ENCODE results near the gene MYD88. TPM values are rescaled to one million over a fixed set of nuclear protein-coding genes. Genes with fewer than 3 reads are reported as not detected.

The MYD88 gene
- total RNA-seq, 1 experiment from 2014 or later = 32.7 TPM

GRCh38 chr3:38108649-38109579 lies 29.5 kb upstream of the MYD88 start:
- intact Hi-C loops (cut with micrococcal nuclease; ENCODE audit: unreplicated experiment) (no loop called here), in situ Hi-C loops (cut with HindIII; ENCODE audit: low pct_unique_long_range_greater_than_20kb, low sequenced_read_pairs) (no loop called here)
- ATAC-seq (no peak), DNase-seq (ENCODE audit: low read depth, low spot score) (no peak)
- no TSS peak for BruUV-seq (replicated peaks)
- Histone ChIP-seq H3K4me3 (ENCODE audit: low read depth in 2 of 2, low read length in 2 of 2) (no peak overlapping the region), H3K4me1 (ENCODE audit: control insufficient read depth, insufficient read depth, low read length) (no peaks in the 10 kb centered on the region), H3K27ac (ENCODE audit: low read length) (no peak overlapping the region), H3K9me3 (ENCODE audit: control insufficient read depth, insufficient read depth, low read depth, low read length) (no peaks in the 10 kb centered on the region; the same call in 1 of the 2 replicates), H3K27me3 (ENCODE audit: control insufficient read depth, insufficient read depth, low read length) (peaks cover 3% of the 10 kb centered on the region; the same call in 1 of the 2 replicates), H3K36me3 (ENCODE audit: control insufficient read depth, insufficient read depth, low read length) (no peaks in the 10 kb centered on the region)
- no peak for TF ChIP-seq CTCF (IDR thresholded peaks at IDR 0.05)
- no peak for TF ChIP-seq TCF7L2 (IDR thresholded peaks at IDR 0.05; ENCODE audit: low read depth, low read length)
- TF ChIP-seq POLR2AphosphoS5 (IDR thresholded peaks at IDR 0.05; ENCODE audit: low read depth, low read length) = no peak
- TF ChIP-seq REST (IDR thresholded peaks at IDR 0.05; ENCODE audit: insufficient read depth in 1 of 2, low read depth in 2 of 2, low read length in 1 of 2) = no peak
- TF ChIP-seq SIN3A (IDR thresholded peaks at IDR 0.05; ENCODE audit: borderline replicate concordance, insufficient read depth, low read depth, low read length) = no peak
- ChIA-PET CTCF (no interaction called here), POLR2A (no interaction called here)

GRCh38 chr3:38109580-38110313 lies 28.7 kb upstream of the MYD88 start:
- ATAC-seq (no peak), DNase-seq (ENCODE audit: low read depth, low spot score) (no peak)
- TF ChIP-seq POLR2AphosphoS5 (IDR thresholded peaks at IDR 0.05; ENCODE audit: low read depth, low read length) = no peak
- Histone ChIP-seq H3K4me1 (ENCODE audit: control insufficient read depth, insufficient read depth, low read length) (no peaks in the 10 kb centered on the region), H3K27ac (ENCODE audit: low read length) (no peak overlapping the region), H3K36me3 (ENCODE audit: control insufficient read depth, insufficient read depth, low read length) (no peaks in the 10 kb centered on the region), H3K27me3 (ENCODE audit: control insufficient read depth, insufficient read depth, low read length) (no peaks in the 10 kb centered on the region), H3K9me3 (ENCODE audit: control insufficient read depth, insufficient read depth, low read depth, low read length) (no peaks in the 10 kb centered on the region; the same call in 1 of the 2 replicates), H3K4me3 (ENCODE audit: low read depth in 2 of 2, low read length in 2 of 2) (no peak overlapping the region)
- POLR2A ChIA-PET = no interaction called here
- no TSS peak for BruUV-seq (replicated peaks)
- in situ Hi-C loops (cut with HindIII; ENCODE audit: low pct_unique_long_range_greater_than_20kb, low sequenced_read_pairs) = no loop called here
- CTCF ChIA-PET = no interaction called here
- intact Hi-C loops (cut with micrococcal nuclease; ENCODE audit: unreplicated experiment) = no loop called here
